ES-I3 (cell line): ENCODE measurements around the gene CCR1.

Experiments
- H3K36me3 ChIP-seq: 2 replicates; pipeline ENCODE4 v1.6.1; 2013; ENCODE audit warnings: mild to moderate bottlenecking, low read length, control low read depth, moderate library complexity; ENCODE audit not compliant: insufficient read depth
- H3K4me1 ChIP-seq: 2 replicates; pipeline ENCODE4 v1.6.1; 2013; ENCODE audit warnings: mild to moderate bottlenecking, control low read depth, low read length; ENCODE audit not compliant: insufficient read depth
- H3K9ac ChIP-seq: 2 replicates; pipeline ENCODE4 v1.6.1; 2013; ENCODE audit warnings: low read depth, mild to moderate bottlenecking, low read length, moderate library complexity
- H3K9me3 ChIP-seq: 2 replicates; pipeline ENCODE4 v1.6.1; 2013; ENCODE audit warnings: mild to moderate bottlenecking, low read length, moderate library complexity; ENCODE audit not compliant: control insufficient read depth, insufficient read depth

Gene CCR1

GRCh38 chr3:46203681-46204080 is 4.4 kb downstream of the CCR1 start:
- no peak overlapping the region for H3K9ac ChIP-seq
- H3K36me3 ChIP-seq: no peaks in the 10 kb centered on the region
- no peaks in the 10 kb centered on the region for H3K9me3 ChIP-seq
- 0 out of 2 replicates have a peak, but pooled peaks cover 6% of the 10 kb centered on the region for H3K4me1 ChIP-seq

DNA sequence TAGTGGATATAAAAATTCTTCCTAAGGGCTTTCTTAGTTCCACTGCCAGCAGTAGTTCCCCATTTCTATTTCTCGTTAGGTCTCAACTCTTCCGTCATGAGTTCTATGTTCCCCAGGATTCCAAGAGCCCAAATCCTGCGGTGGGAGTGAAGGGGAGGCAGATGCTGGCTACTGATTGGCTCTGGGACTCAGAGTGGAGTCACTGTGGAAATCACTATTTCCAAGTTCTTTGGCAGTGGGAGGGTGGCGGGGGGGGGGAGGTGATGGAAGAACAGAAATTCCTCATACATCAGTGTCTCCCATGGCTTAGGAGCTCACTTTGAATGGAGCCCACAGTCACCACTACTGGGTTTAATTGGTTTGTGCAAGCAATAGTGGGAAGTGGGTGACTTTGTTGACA is 5.6 kb downstream of the CCR1 start:
- no peaks in the 10 kb centered on the region for H3K36me3 ChIP-seq
- H3K9me3 ChIP-seq: no peaks in the 10 kb centered on the region
- H3K4me1 ChIP-seq: no peaks in the 10 kb centered on the region
- H3K9ac ChIP-seq: no peak overlapping the region

DNA sequence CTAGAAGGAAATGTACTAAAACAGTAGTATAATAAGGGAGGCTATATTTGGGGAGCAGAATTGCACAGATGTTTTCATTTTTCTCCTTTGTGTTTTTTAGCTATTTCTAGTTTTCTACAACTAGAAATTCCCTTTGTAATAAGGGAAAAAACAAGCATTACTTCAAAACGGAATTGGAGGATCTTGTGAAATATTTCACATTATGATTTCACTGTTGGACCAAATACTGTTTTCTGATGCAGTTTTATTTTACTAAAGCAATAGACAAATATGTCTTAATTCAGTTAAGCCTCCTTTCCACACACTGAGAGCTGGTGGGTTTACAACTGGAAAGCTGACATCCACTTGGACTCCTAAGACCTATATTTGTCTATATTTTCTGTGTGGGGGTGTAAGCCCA is 7.3 kb downstream of the CCR1 start:
- Histone ChIP-seq H3K36me3 (no peaks in the 10 kb centered on the region), H3K4me1 (no peaks in the 10 kb centered on the region), H3K9me3 (no peaks in the 10 kb centered on the region), H3K9ac (no peak overlapping the region)

DNA sequence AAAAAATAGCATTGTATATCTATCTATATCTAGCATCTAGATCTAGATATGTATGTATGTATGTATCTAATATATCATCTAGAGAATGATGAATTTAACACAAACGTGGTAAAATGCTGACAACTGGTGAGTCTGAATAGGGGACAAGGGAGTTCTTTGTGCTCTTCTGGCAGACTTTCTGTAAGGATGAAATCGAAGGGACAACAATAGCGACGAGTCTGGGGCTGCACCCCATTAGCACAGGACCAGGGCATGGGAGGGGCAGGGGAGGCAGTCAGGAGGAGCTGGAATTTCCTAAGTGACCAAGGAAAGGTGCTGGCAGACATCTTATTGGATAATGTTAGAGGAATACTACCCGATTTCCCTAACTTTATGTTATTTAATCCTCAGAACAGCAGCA is 7.9 kb downstream of the CCR1 start:
- H3K36me3 ChIP-seq: no peaks in the 10 kb centered on the region
- H3K9me3 ChIP-seq: no peaks in the 10 kb centered on the region; the same call in 1 of the 2 replicates
- no peak overlapping the region for H3K9ac ChIP-seq
- H3K4me1 ChIP-seq: no peaks in the 10 kb centered on the region

GRCh38 chr3:46196261-46196957 is 11.7 kb downstream of the CCR1 start:
- Histone ChIP-seq H3K4me1 (no peaks in the 10 kb centered on the region), H3K9me3 (peaks cover 6% of the 10 kb centered on the region; the same call in 1 of the 2 replicates), H3K9ac (no peak overlapping the region), H3K36me3 (no peaks in the 10 kb centered on the region)

- Histone ChIP-seq H3K4me1 (no peaks in the 10 kb centered on the region), H3K36me3 (no peaks in the 10 kb centered on the region), H3K9ac (no peak overlapping the region), H3K9me3 (peaks cover 6% of the 10 kb centered on the region; the same call in 1 of the 2 replicates)
Measured at GRCh38 chr3:46194868-46195553, 13.1 kb downstream of the CCR1 start.

DNA sequence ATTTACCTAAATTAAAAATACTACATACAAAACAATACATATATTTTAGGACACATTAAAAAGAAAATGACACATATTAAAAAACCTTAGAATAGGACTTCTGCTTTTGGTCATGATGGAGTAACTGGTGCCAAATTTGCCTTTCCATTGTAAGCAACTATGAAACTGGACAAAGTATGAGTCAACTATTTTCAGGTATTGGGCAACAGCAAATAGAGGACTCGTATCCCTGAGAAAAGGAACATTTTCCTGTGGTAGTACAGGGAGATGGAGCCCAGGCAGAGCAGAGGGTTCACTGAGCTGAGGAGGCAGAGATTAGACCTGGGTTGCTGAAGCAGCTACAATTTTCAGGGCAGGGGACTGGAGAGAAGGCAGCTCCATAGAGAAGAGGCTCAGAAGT is 14.7 kb downstream of the CCR1 start:
- Histone ChIP-seq H3K36me3 (no peaks in the 10 kb centered on the region), H3K4me1 (no peaks in the 10 kb centered on the region), H3K9me3 (peaks cover 6% of the 10 kb centered on the region; the same call in 1 of the 2 replicates), H3K9ac (no peak overlapping the region)

DNA sequence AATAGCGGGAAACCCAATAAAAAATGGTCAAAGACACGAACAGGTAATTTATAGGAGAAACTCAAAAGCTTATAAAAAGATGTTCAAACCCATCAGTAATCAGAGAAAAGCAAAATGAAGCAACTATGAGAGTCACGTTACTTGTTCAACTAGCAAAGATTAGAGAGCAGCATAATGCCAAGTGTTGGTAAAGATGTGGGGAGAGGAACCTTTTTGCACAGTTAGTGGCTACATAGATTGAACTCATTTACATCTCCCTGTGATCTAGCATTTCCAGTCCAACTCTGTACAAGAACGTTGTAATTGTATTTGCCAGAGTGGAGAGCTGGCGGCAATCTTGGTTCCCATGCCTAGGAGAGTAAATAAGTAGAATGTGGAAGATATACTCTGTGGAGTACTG is 15.2 kb downstream of the CCR1 start:
- H3K36me3 ChIP-seq: no peaks in the 10 kb centered on the region

GRCh38 chr3:46191730-46192129 is 16.4 kb downstream of the CCR1 start:
- no peak overlapping the region for H3K9ac ChIP-seq
- no peaks in the 10 kb centered on the region for H3K36me3 ChIP-seq
- H3K4me1 ChIP-seq: no peaks in the 10 kb centered on the region
- H3K9me3 ChIP-seq: peaks cover 6% of the 10 kb centered on the region; the same call in 1 of the 2 replicates

More for the DNA sequence above, 15.2 kb downstream of the CCR1 start:
- no peak overlapping the region for H3K9ac ChIP-seq
- H3K9me3 ChIP-seq: peaks cover 6% of the 10 kb centered on the region; the same call in 1 of the 2 replicates
- no peaks in the 10 kb centered on the region for H3K4me1 ChIP-seq

DNA sequence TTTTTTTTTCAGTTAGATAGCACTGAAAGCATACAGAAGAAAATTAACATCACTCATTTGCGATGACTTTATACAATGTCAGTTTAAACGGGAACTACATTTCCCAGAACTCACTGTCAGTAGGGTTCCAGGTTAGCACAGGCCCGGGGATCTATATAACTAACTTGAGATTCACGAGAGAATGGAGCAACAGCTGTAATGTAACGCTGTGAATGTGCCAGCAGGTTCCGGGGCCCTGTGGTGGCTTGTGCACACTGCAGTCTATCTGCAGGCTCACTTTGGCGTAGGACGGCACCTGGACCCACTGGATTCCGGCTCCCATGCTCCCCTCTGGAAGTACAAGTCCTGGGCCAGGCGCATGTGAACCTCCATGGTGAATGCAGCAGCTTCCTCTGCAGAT is 19.4 kb downstream of the CCR1 start:
- Histone ChIP-seq H3K36me3 (no peaks in the 10 kb centered on the region), H3K9ac (no peak overlapping the region), H3K9me3 (0 out of 2 replicates have a peak, but pooled peaks cover 3% of the 10 kb centered on the region), H3K4me1 (no peaks in the 10 kb centered on the region)

GRCh38 chr3:46187876-46188275 is 20.2 kb downstream of the CCR1 start:
- Histone ChIP-seq H3K9me3 (0 out of 2 replicates have a peak, but pooled peaks cover under 1% of the 10 kb centered on the region), H3K36me3 (no peaks in the 10 kb centered on the region), H3K9ac (no peak overlapping the region), H3K4me1 (no peaks in the 10 kb centered on the region)

DNA sequence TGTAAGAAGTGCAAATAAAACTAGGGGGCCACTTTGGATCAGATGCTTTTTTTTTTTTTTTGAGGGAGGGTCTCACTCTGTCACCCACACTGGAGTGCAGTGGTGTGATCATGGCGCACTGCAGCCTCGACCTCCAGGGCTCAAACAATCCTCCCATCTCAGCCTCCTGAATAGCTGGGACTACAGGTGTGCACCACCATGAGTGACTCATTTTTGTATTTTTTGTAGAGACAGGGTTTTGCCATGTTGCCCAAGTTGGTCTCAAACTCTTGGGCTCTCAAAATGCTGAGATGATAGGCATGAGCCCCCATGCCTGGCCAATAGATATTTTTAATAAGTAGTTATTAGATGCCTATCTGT is 20.8 kb downstream of the CCR1 start:
- H3K4me1 ChIP-seq: no peaks in the 10 kb centered on the region
- H3K9ac ChIP-seq: no peak overlapping the region
- no peaks in the 10 kb centered on the region for H3K9me3 ChIP-seq
- no peaks in the 10 kb centered on the region for H3K36me3 ChIP-seq

DNA sequence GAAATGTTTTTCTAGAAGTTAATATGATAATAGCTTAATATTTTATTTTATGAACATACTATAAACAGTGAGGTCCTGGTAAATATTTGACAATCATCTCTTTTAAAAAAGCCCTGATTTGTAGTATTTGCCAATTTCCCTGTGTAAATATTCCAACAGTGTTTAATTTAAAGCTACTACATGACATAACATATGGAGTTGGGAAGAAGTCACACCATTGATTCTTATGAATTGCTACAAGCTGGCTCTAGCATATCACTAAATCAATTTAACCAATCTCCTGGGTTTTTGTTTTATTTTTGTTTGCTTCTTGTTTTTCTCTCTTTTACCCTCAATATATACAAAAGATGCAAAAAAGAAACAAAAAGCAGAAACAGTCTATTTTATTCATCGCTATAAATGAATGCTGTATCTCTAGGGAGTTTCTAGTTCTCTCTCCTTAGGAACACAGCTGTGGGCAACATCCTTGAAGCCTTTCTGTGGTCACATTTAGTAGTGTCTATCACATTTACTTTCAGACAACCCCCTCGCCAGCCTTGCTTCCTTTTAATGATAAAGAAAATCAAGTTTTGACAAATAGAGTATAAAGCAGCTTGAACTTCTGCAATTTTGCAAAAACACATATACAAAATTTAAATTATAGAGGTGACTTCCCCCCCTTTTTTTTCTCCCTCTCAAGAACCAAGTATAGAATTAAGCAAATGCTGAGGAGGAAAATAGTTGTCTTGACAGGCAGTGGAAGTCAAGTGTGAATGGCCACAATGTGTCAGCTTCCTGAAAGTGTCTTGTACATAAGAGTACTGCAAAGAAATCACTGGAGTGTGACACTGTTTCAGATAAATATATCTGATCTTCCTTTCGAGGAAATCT is 21.4 kb downstream of the CCR1 start:
- H3K36me3 ChIP-seq: no peaks in the 10 kb centered on the region
- no peak overlapping the region for H3K9ac ChIP-seq
- no peaks in the 10 kb centered on the region for H3K9me3 ChIP-seq
- no peaks in the 10 kb centered on the region for H3K4me1 ChIP-seq

DNA sequence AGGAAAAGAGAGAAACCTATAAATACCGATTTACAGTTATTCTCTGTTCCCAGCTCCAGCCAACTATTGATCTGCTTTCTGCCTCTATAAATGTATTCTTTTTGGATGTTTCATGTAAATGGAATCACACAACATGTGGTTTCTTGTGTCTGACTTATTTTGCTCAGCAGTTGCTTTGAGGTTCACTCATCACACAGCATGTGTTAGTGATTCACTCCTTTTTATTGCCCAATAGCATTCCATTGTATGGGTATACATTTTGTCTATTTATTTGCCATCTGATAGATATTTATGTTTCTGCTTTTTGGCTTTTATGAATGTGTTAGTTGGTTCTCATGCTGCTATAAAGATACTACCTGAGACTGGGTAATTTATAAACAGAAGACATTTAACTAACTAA is 23.6 kb downstream of the CCR1 start:
- Histone ChIP-seq H3K36me3 (no peaks in the 10 kb centered on the region), H3K4me1 (no peaks in the 10 kb centered on the region), H3K9ac (no peak overlapping the region), H3K9me3 (no peaks in the 10 kb centered on the region)
